Mammary epithelial cell (primary cell): ENCODE measurements around the gene KIF1B.

ENCODE experiments used
- CTCF ChIP-seq, 2 donors: IDR thresholded peaks in 1 of 2; conservative IDR thresholded peaks in 1 of 2; 2 replicates each; pipeline ENCODE4 v1.5.1; 2011 to 2012; ENCODE audit warnings: inconsistent platforms in 2 of 2, low read length in 2 of 2, mild to moderate bottlenecking in 2 of 2, control low read depth in 1 of 2, low read depth in 1 of 2; ENCODE audit not compliant: insufficient read depth in 1 of 2; ENCODE audit errors: extremely low read depth in 1 of 2
- EZH2 ChIP-seq: IDR thresholded peaks from 2 replicates; pipeline ENCODE4 v1.6.1; 2012; ENCODE audit warnings: low read length, inconsistent platforms, borderline replicate concordance

DNA sequence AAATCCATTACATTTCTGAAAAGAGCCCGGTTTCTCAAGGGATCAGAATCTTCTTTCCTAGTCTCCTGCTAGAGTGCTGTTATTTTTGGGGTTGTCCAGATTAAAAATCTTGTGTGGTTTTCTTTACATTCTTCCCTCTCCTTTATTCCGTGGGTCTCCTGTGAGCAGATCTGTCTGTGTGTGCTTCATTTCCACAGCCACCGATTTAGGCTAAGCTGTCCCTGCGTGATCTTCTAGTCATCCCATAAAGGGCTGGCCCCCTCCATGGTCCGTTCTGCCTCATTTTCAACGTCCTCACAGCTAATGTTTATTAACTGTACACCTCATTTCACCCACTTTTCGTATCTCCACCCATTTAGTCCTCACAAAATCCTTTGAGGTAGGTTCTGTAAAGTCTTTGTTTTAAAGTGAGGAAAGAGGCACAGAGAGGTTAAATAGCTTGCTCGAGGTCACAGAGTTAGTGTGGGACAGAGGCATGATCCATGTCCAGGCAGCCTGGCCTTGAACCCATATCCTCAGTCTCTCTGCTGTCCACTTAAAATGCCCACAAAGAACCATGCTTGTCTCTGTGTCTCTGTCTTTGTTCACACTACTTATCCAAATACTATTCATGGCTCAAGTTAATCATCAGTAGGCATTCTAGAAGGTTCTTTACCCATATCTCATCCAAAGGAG is 38.2 kb upstream of the KIF1B start:
- no peak for TF ChIP-seq CTCF (conservative IDR thresholded peaks at IDR 0.05 in 1 of 2, IDR thresholded peaks at IDR 0.05 in 1 of 2; ENCODE audit: extremely low read depth in 1 of 2, insufficient read depth in 1 of 2, low read depth in 1 of 2, low read length in 2 of 2)
- no peak for TF ChIP-seq EZH2
